Fibroblast of the aortic adventitia (primary cell): ENCODE measurements around the gene ECHS1. TPM values are rescaled to one million over a fixed set of nuclear protein-coding genes. Genes with fewer than 3 reads are reported as not detected.

ENCODE experiments used
- DNase-seq: peaks from one replicate; pipeline ENCODE4 v3.0.0-alpha.2; 2010; ENCODE audit warnings: low read depth
- H3K4me3 ChIP-seq: 2 replicates; pipeline ENCODE4 v1.5.1; 2011; ENCODE audit warnings: low read depth, mild to moderate bottlenecking, control low read depth, low read length, moderate library complexity
- total RNA-seq: library from RNA; depleted of rRNA; stranded (reverse); fragments of >200 nt; gene quantifications from 2 replicates; pipeline ENCODE4 v1.2.3, GENCODE V29; 2012; ENCODE audit warnings: low replicate concordance
- TF ChIP-seq, protein P1 (sequence below): IDR thresholded peaks from 2 replicates; pipeline ENCODE4 v1.5.1; 2011; ENCODE audit warnings: mild to moderate bottlenecking, low read length, control low read depth, inconsistent platforms; ENCODE audit not compliant: insufficient read depth

The ECHS1 gene
- total RNA-seq, 1 donor = 47.3 TPM

GRCh38 chr10:133334503-133335245, 38.5 kb downstream of the ECHS1 start:
- TF ChIP-seq, protein P1, sequence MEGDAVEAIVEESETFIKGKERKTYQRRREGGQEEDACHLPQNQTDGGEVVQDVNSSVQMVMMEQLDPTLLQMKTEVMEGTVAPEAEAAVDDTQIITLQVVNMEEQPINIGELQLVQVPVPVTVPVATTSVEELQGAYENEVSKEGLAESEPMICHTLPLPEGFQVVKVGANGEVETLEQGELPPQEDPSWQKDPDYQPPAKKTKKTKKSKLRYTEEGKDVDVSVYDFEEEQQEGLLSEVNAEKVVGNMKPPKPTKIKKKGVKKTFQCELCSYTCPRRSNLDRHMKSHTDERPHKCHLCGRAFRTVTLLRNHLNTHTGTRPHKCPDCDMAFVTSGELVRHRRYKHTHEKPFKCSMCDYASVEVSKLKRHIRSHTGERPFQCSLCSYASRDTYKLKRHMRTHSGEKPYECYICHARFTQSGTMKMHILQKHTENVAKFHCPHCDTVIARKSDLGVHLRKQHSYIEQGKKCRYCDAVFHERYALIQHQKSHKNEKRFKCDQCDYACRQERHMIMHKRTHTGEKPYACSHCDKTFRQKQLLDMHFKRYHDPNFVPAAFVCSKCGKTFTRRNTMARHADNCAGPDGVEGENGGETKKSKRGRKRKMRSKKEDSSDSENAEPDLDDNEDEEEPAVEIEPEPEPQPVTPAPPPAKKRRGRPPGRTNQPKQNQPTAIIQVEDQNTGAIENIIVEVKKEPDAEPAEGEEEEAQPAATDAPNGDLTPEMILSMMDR = no peak
- no peak for DNase-seq
- H3K4me3 ChIP-seq = peak overlapping the region; percentile 46

GRCh38 chr10:133332936-133333699, 40.0 kb downstream of the ECHS1 start:
- no peak overlapping the region for H3K4me3 ChIP-seq

DNA sequence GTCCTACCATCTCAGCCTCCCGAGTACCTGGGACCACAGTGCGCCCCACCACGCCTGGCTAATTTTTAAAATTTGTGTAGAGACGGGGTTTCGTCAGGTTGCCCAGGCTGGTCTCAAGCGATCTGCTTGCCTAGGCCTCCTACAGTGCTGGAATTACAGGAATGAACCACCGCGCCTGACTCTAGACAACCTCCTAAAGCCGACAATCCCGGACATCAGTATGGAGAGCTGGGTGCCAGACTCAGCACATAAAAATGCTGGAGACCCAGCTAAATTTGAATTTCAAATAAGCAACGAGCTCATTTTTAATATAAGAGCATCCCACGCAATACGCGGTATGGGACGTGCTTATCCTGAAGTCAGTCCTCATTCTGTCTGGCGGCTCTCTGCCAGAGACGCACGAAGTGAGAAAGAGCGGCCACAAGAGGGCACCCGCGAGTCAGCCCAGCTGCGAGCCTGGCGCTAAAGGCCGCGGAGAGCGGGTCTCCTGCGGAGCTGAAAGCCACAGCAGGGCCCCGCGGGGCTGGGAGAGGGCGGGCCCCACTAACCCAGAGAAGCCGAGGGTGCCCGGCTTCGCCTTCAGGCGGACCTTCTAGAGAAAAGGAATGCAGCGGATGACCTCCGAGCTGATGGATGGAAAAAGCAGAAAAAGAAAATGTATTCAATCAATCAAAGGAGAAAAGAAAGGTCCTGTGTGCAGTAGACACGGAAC, 43.5 kb downstream of the ECHS1 start:
- TF ChIP-seq, protein P1 = peak; percentile 92
- DNase-seq = peak; percentile 84
- H3K4me3 ChIP-seq = peak overlapping the region; percentile 39

More at GRCh38 chr10:133332936-133333699, 40.0 kb downstream of the ECHS1 start:
- DNase-seq = no peak
- TF ChIP-seq, protein P1 = no peak

GRCh38 chr10:133328358-133329343, 44.5 kb downstream of the ECHS1 start:
- H3K4me3 ChIP-seq = no peak overlapping the region
- DNase-seq = no peak
- TF ChIP-seq, protein P1 = no peak

GRCh38 chr10:133327651-133328357, 45.4 kb downstream of the ECHS1 start:
- no peak overlapping the region for H3K4me3 ChIP-seq
- DNase-seq = no peak
- TF ChIP-seq, protein P1 = no peak
